ENCODE data around the gene BRIP1.

Gene BRIP1

GRCh38 chr17:61634942-61635538 lies 228.3 kb downstream of the BRIP1 start:
- TF ChIP-seq CTCF (conservative IDR thresholded peaks at IDR 0.05; ENCODE audit: control insufficient read depth, insufficient read depth, low read depth, low read length) = no peak
- no peak for DNase-seq (ENCODE audit: low read depth)
- H3K4me3 ChIP-seq (ENCODE audit: control insufficient read depth, low read depth, low read length) = no peak overlapping the region

GRCh38 chr17:61634011-61634539 lies 229.3 kb downstream of the BRIP1 start:
- no peak for DNase-seq (ENCODE audit: low read depth)
- TF ChIP-seq CTCF (conservative IDR thresholded peaks at IDR 0.05; ENCODE audit: control insufficient read depth, insufficient read depth, low read depth, low read length) = no peak
- H3K4me3 ChIP-seq (ENCODE audit: control insufficient read depth, low read depth, low read length) = no peak overlapping the region

GRCh38 chr17:61632826-61633225 lies 230.5 kb downstream of the BRIP1 start:
- no peak for TF ChIP-seq CTCF (conservative IDR thresholded peaks at IDR 0.05; ENCODE audit: control insufficient read depth, insufficient read depth, low read depth, low read length)
- no peak overlapping the region for H3K4me3 ChIP-seq (ENCODE audit: control insufficient read depth, low read depth, low read length)
- no peak for DNase-seq (ENCODE audit: low read depth)

GRCh38 chr17:61631800-61632199 lies 231.5 kb downstream of the BRIP1 start:
- no peak for TF ChIP-seq CTCF (conservative IDR thresholded peaks at IDR 0.05; ENCODE audit: control insufficient read depth, insufficient read depth, low read depth, low read length)
- DNase-seq (ENCODE audit: low read depth) = no peak
- H3K4me3 ChIP-seq (ENCODE audit: control insufficient read depth, low read depth, low read length) = no peak overlapping the region

Measured in fibroblast of mammary gland (primary cell).